NCI-H1092 treated with DMSO at 0.1 percent for 48 hours (cell line): ENCODE data around the gene SUGCT.
"Not testable (repeated sequence)": the region's sequence is repeated elsewhere in the genome, so short reads cannot be mapped to it uniquely, and the experiment has no call there.

Experiments used
- DNase-seq: peaks from one replicate; lab custom pipeline; 2025; lab: John Stamatoyannopoulos, UW

The SUGCT gene

DNA sequence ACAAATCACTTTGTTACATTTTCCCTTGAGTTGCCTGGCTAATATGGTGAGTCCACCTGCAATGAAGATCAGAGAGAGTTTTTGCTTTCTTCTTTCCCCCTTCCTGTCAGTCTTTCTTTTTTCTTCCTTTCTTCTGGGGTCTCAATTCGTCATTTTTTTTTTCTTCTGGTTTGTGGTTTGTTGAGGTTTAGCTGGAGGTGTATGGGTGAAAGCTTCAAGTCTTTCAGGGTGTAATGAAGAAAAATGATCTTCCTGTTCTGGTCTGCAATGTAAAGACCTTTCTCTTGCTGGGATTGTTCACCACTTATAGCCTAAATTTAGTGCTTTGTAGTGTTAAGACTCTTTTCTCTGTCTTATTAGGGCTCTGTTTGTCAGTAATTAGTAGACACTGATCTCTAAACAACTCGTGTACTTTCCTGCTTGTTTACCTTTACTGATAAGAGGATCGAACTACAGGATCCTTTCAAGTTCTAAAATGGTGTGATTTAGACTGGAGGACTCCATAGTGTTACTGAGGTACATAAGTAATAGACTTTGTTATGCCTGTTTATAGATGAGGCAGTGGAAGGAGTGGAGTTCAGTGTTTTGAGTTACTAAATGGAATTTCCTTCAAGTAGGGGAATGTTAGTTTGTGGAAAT is 129.1 kb downstream of the SUGCT start:
- no peak for DNase-seq

- DNase-seq = no peak
These were observed 132.8 kb downstream of the SUGCT start for GRCh38 chr7:40267583-40267982.

DNA sequence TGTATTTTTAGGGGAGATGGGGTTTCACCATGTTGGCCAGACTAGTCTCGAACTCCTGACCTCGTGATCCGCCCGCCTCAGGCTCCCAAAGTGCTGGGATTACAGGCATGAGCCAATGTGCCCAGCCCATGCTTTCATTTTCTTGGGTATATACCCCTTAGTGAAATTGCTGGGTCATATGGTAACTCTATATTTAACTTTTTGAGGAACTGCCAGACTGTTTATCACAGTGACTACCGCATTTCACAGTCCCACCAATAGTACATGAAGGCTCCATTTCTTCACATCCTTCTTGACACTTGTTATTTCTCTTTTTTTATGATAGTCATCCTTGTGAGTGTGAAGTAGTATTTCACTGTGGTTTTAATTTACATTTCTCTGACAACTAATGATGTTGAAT is 134.0 kb downstream of the SUGCT start:
- DNase-seq = not testable (repeated sequence)

- DNase-seq = no peak
These were observed 141.3 kb downstream of the SUGCT start for GRCh38 chr7:40276061-40276460.

GRCh38 chr7:40279991-40280390 is 145.2 kb downstream of the SUGCT start:
- no peak for DNase-seq

- no peak for DNase-seq
These were observed 148.1 kb downstream of the SUGCT start for GRCh38 chr7:40282858-40283257.

GRCh38 chr7:40283391-40283790 is 148.6 kb downstream of the SUGCT start:
- no peak for DNase-seq

DNA sequence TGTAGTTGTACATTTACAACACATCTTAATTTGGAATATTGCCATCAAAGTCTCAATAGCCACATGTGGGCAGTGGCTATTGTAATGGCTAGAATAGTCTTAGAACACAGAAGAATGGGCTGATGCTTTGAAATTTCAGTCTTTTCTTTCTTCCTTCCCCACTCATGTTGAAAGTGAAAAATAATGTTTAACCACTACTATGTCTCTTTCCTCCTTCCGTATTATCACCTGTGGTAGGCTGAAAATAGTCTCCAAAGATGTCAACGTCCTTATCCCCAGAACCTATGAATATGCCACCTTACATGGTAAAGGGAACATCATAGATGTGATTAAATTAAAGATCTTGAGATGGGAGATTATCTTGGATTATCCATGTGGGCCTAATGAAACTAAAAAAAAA is 154.0 kb downstream of the SUGCT start:
- no peak for DNase-seq

GRCh38 chr7:40297741-40298311 is 163.0 kb downstream of the SUGCT start:
- no peak for DNase-seq

DNA sequence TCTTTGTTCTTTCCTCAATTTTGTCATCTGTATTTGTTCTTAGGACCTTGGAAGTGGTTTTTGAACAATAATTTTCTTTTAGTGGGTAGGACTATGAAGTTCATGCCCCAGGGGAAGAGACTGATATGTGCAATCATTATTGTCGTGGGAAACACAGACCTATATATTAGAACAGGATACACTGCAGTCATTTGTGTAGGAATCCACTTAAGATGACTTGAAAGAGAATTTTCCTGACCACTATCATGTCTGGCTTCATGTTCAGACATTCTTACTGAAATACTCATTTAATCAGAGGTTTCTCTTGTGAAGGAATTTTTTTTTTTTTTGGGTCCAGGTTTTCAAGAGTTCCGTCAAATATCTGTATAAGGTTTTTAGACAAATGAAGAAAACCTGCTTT is 163.6 kb downstream of the SUGCT start:
- DNase-seq = no peak

GRCh38 chr7:40299097-40299496 is 164.3 kb downstream of the SUGCT start:
- DNase-seq = no peak

- DNase-seq = no peak
These were observed 165.4 kb downstream of the SUGCT start for GRCh38 chr7:40300146-40300670.

DNA sequence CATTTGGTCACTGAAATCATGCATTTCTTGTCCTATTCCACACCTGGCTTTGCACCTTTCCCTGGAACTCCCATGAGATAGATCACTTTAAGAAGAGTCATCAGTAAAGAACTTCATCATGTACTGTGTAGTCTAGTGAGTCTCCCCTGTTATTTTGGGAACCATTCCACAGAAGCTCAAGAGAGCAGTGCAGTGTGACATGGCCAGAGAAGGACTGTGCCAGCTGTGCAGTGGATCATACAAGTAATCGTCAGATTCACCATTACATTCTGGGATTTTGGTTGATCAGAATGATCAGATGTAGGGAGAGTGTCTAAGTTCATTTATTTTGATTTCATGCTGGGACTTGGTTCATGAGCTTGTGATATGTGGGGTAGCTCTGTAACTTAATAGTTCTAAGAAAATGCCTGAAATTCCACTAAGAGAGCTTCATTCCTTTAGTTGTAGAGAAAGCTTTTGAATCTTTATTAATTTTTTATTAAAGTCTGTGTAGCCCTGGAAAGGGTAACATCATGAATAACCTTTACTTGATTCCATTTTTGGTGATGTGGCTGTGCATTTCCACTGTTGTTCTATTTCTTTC is 166.8 kb downstream of the SUGCT start:
- DNase-seq = no peak

DNA sequence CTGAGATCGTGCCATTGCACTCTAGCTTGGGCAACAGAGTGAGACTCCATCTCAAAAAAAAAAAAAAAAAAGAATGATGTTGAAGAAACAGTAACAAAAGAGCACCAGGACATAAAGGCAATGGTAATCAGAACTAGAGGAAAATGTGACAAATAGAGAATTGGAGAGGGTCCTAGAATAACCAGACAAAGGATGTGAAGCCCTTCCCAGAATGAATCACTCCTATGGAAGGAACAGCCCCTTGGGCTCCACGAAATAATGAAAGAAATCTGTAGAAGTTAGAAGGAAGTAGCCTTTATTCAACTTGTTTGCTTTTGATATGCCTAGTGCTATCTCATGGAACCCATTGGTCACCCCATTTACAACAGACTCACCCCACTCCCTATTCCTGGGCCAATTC is 169.2 kb downstream of the SUGCT start:
- DNase-seq = no peak

GRCh38 chr7:40305229-40305628 is 170.4 kb downstream of the SUGCT start:
- DNase-seq = no peak

- DNase-seq = no peak
These were observed 171.2 kb downstream of the SUGCT start for GRCh38 chr7:40306025-40306424.

DNA sequence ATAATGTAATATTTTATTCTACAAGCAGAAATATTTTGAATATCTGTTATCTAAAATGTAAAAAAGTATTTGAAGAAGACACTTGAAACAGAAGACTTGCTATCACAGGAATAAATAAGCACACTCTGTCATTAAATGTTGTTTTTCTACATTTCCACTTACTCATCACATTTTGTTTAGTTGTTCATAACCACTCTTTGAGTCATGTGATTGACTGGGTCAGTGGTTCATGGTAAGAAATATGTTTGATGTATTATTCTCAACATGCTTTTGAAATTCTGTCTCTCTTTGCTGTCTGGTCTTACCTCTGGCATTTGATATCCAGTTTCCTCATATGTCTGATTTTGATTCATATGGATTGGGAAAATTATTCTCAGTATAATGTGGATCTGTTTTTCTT is 171.8 kb downstream of the SUGCT start:
- no peak for DNase-seq

DNA sequence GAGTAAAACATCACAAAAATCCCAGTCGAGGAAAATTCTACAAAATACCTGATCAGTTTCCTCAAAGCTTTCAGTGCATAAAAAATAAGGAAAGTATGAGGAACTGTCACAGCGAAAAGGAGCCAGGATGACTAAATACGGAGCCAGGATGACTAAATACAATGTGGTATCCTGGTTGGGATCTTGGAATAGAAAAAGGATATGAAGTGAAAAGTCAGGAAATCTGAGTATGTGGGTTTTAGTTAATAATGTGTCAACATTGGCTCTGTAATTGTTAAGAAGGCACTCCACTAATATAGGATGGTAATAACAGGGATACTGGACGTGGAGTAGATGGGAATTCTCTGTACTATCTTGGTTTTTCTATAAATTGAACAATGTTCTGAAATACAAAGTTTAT is 175.5 kb downstream of the SUGCT start:
- no peak for DNase-seq

DNA sequence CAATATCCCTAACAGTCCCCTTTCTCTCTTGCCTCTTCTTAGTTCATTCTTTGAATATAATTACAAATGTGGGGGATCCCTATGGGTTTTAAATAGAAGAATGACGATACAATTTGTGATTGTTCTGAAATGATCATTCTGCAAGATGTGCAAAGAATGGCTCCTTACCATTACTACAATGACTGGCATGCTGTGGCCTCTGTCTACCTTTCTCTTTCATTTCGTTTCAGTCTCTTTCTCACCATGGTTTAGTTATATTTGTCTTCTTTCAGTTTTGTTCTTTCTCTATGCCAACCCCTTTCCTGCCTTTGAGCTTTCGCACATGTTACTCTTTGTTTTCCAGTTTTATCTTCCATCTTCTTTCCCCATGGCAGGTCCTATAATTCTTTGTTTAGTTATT is 176.5 kb downstream of the SUGCT start:
- DNase-seq = no peak

DNA sequence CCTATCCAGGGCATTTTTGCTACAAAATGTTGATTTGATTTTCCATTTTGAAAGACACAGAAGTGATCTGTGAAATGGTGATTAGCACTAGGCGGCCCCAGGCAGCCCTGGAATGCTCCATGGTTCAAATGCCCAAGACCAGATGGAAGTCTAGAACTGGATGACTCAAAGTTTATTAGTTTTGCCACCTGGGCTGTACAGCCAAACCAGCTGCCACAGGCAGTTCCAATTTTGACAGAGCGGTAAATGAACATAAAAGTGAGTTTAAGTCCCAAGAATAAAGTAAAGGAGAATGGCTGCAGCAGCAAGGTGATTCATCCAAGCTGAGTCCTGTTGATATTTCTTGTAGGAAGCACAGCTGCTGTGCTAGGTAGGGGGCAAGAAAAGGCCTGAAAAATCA is 180.5 kb downstream of the SUGCT start:
- no peak for DNase-seq

GRCh38 chr7:40316176-40316575 is 181.4 kb downstream of the SUGCT start:
- no peak for DNase-seq

DNA sequence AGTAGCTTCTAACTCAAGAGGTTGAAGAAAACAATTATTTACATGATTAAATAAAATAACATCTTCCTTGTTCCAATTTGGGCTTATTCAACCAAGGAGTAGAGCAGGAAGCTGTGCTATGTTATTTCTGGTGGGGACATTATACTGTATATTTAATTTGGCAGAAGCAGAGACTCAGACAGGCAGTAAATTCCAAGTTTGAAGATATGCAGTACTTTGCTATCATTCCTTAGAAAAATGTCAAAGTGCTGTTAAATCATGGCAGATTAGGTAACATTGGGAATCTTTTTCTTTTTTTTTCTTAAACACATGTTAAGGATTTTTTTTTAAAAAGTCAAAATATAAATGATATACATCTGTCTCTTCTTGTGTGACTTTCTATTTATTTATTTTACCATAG is 190.1 kb downstream of the SUGCT start:
- no peak for DNase-seq

DNA sequence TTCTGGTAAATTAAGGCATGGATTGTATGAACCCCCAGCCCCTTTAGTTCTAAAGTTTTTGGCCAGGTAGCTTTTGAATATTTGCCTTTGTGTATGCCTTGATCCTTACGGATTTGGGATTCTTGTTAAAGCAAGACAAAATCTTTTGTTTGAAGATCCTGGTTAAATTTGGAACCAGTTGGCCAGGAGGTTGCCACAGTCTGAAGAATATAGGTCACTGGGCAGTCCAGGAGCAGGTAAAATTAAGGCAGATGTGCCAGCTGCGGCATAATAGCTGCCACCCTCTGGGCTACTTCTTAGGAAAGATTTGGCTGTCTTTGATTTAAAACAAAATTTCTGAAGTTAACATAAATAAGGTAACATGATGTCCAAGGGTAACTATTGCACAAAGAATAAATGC is 192.3 kb downstream of the SUGCT start:
- DNase-seq = no peak

DNA sequence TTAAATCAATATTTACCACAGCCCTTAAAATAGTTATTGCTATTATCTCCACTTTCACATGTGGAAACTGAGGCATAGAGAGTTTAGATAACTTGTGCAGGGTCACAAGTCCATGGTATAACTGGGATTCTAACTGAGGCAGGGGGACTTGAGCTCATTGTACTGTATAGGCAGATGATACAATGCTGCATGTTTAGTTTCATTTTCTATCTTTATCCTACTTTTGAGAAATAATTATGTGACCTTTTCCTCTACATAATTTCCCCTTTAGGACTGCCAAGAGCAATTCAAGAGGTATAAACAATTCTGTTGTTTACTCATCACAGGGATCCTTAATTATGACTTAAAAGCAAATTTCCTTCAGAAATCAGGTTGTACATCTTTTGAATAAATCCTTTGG is 193.1 kb downstream of the SUGCT start:
- no peak for DNase-seq
